GM18526 (cell line): ENCODE measurements around the gene ARVCF.

Source experiments
- POLR2A ChIP-seq: IDR thresholded peaks from 3 replicates; pipeline ENCODE4 v1.6.1; 2011; ENCODE audit not compliant: insufficient read length; ENCODE audit errors: extremely low read depth

Gene ARVCF

DNA sequence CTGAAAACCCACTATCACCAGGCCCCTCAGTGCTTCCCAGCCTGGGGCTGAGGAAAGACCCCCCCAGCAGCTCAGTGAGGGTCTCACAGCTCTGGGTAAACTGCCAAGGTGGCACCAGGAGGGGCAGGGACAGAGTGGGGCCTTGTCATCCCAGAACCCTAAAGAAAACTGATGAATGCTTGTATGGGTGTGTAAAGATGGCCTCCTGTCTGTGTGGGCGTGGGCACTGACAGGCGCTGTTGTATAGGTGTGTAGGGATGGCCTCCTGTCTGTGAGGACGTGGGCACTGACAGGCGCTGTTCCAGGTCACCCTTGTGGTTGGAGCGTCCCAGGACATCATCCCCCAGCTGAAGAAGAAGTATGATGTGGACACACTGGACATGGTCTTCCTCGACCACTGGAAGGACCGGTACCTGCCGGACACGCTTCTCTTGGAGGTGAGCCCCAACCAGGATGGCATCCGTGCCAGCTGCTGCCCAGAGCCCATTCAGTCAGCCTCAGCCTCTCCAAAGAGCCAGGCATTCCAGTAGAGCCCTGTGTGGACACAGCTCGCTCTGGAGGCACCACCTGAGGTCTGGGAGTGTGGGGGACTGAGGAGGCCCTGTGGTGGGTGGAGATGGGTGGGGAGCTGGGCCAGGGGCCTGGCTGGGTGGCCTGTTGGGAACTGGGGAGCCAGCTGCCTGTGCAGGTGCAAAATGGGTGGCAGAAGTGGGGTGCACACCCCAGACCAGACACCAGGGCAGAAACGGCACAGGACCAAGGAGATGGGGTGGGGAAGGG, 52.6 kb downstream of the ARVCF start:
- TF ChIP-seq POLR2A, result no peak

DNA sequence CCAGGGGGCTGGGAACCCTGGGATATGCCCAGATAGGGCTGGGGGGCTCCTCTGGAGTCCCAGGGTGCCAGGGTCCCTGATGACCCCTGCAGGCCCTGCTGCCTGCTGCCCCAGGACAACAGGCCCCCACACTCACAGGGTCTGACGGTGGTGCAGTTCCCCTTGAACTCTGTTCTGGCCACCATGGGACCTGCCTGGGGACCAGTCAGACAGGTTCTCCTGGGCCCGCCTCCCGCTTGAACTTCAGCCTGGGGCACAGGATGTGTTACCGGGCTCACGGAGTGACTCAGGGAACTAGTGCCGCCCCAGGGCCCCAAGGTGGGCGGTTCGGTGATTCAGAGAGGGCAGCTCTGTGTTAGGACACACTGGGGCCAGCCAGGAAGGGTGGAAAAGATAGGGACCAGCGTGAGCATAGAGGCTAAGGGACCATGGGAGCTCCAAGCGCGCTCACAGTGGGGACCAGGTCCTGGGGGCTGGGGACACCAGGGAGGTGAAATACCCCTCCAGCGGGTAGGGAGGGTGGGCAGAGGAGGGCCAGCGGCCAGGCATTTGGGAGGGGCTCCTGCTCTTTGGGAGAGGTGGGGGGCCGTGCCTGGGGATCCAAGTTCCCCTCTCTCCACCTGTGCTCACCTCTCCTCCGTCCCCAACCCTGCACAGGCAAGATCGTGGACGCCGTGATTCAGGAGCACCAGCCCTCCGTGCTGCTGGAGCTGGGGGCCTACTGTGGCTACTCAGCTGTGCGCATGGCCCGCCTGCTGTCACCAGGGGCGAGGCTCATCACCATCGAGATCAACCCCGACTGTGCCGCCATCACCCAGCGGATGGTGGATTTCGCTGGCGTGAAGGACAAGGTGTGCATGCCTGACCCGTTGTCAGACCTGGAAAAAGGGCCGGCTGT, 53.5 kb downstream of the ARVCF start:
- TF ChIP-seq POLR2A, result no peak

DNA sequence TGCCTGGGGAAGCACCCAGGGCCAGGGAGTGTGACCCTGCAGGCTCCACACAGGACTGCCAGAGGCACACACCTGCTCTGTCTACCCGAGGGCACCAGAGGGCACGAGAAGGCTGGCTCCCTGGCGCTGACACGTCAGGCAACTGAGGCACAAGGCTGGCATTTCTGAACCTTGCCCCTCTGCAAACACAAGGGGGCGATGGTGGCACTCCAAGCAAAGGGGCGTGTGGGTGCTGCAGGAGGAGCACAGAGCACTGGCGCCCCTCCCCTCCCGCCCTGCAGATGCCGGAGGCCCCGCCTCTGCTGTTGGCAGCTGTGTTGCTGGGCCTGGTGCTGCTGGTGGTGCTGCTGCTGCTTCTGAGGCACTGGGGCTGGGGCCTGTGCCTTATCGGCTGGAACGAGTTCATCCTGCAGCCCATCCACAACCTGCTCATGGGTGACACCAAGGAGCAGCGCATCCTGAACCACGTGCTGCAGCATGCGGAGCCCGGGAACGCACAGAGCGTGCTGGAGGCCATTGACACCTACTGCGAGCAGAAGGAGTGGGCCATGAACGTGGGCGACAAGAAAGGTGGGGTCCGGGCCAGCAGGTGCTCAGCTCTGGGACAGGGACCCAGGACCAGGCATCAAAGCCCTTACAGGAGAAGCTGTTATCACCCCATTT, 54.2 kb downstream of the ARVCF start:
- no peak for TF ChIP-seq POLR2A

DNA sequence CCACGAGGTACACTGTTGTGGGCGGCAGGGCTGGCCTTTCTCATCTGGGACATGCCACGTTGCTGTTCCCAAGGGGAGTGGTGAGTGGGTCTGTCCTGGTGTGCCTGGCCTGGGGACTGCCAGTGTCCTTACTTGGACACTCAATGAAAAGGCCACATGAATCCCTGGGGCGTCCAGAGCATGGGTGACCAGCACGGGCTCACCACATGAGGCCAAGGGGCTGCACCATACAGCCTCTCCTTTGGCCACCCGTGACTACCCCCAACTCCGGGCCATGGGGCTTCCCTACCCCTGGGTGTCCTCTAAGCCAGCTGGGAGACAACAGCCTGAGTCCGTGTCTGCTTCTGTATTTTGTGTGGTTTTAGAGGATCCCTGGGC, 54.8 kb downstream of the ARVCF start:
- TF ChIP-seq POLR2A, result no peak

DNA sequence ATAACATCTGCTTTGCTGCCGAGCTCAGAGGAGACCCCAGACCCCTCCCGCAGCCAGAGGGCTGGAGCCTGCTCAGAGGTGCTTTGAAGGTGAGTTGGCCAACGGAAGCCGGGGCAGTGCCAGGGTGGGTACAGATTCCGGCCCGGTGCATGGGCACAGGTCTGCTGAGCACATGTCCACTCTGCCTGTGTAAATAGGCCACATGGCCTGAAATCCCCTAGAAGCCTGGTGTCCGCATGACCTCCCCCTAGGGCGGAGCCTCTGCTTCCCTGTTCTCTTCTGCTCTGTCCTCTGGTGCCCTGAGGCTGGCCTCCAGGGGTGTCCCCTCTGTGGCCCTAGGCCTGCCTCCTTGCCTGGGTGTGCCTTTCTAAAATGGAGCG, 55.4 kb downstream of the ARVCF start:
- no peak for TF ChIP-seq POLR2A

DNA sequence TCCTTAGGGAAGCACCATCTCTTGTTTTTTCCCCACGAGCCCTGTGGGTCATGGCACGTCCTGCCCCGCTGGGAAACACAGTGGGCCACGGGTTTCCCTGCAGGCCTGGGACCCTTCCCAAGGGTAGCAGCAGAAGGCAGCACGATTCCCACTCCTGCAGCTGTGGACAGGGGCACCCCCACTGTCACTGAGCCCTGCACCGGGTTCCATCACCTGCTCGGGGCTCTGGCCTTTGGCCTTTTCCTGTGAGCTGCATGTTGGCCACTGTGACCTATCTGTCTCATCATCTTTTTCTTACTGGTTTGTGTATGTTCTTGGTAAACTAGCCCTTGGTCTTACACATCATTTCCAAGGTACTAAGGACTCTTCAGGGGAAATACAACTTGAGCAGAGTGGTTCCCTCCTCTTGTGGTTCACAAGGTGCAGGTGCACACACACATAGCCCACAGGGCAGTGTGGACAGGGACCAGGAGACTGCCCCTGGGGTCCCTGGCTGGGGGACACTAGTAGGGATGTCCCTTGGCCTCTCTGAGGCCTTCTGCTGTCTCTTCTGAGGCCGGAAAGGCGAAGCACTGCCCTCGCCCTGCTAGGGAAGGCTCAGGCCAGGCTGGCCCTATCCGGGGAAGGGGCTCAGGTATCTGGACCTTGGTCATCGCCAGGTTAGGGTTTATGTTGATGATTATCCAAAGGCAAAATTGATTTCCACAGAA, 56.0 kb downstream of the ARVCF start:
- TF ChIP-seq POLR2A, result no peak

DNA sequence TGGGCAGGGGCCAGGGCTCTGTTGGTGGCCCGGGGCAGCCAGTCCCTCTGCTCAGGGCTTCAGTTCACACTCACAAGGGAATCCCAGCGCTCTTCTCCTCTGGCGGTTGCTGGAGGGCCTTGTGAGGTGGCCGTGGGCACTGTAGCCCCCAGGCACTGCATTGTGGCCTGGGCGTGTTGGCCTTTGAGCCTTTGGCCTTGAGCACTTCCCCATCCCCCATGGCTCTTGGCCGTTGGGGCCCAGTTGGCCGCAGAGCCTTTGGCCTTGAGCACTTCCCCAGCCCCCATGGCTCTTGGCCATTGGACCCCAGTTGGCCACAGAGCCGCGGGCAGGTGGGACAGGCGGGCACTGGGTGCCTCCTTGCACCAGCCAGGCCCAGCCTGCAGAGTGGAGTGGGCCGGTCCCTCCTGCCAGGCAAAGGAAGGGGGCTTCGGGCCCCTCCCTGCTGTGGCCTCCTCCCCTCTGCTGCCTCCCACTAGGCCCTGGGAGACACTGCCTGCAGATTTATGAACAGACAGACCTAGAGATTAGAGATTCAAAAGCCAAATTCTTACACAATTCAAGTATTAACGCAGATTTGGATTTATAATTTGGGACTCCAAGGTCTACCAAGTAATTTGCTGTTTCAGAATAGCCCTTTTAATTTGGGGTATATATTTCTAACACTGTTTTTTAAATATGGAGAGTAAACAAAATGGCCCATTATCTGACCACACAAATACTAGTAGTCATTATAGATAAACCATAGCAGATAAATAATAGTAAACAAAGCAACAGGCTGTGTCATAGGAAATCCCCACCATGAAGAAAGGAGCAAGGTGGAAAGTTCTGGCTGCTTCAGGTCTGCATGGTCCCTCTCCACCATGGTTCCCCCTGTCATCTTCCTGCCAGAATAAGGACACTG, 56.8 kb downstream of the ARVCF start:
- TF ChIP-seq POLR2A, result no peak

DNA sequence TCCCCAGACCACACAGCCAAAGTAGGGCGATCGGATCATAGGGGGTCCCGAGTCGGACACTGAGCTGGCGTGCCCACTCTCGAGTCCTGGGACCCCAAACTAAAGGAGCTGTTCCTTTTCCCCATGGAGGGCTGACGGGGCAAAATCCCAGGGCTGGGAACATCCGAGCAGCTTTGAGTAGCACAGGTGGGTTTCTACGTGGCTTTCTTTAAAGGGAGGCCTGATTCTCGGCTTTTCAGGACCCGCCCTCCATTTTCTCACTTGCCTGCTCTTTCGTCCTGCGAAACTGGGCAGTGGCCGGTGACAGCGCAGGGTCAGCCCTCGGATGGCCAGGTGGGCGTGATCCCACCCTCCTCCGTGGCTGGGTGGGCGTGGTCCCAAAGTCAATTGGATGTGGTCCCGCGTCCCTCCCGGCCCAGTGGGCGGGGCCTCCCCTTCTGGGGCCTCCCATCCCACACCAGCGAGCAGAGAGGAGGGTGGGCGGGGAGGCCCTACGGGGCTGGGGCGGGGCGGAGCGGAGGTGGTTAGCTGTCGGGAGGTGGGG, 57.5 kb downstream of the ARVCF start:
- no peak for TF ChIP-seq POLR2A

DNA sequence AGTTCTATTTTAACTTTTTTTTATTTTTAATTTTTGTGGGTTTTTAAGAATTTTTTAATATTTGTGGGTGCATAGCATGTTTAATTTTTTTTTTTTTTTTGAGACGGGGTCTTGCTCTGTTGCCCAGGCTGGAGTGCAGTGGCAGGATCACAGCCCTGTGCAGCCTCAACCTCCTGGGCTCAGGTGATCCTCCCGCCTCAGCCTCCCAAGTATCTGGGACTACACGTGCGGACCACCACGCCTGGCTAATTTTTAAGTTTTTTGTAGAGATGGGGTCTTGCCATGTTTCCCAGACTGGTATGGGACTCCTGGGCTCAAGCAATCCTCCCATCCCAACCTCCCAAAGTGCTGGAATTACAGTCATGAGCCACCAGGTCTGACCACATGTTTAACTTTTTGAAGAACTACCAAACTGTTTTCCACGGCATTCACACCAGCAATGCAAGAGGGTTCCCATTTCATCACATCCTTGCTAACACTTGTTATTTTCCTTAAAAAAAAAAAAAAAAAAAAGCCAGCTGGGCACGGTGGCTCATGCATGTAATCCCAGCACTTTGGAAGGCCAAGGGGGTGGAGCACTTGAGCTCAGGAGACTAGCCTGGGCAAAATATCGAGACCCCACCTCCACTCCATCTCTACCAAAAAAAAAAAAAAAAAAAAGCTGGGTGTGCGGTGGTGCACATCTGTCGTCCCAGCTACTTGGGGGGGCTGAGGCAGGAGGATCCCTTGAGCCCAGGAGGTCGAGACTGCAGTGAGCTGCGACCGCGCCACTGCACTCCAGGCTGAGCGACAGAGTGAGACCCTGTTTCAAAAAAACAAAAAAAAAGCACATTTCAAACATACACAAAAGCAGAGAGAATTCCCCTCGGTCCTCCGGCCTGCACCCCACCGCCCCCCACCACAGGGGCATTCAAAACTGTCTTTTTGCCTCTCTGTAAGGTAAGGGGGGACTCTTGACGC, 58.3 kb downstream of the ARVCF start:
- no peak for TF ChIP-seq POLR2A

DNA sequence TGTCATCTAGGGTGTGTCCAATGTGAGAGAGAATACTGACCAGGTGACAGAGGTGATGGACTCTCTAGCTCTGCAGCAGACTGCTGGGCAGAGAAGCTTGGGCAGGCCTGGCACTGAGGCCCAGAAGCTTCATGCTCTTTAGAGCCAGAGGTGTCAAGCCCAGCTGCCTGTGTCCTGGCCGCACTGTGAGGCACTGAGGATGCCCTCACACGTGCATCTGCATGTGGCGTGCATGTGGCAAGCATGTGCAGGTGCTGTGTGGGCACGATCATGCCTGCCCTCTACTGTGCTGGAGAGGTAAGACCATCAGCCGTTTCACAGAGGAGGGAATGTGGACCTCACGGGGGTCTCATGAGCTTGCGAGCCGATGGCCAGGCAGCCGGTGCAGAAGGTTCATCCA, 59.2 kb downstream of the ARVCF start:
- TF ChIP-seq POLR2A, result no peak

DNA sequence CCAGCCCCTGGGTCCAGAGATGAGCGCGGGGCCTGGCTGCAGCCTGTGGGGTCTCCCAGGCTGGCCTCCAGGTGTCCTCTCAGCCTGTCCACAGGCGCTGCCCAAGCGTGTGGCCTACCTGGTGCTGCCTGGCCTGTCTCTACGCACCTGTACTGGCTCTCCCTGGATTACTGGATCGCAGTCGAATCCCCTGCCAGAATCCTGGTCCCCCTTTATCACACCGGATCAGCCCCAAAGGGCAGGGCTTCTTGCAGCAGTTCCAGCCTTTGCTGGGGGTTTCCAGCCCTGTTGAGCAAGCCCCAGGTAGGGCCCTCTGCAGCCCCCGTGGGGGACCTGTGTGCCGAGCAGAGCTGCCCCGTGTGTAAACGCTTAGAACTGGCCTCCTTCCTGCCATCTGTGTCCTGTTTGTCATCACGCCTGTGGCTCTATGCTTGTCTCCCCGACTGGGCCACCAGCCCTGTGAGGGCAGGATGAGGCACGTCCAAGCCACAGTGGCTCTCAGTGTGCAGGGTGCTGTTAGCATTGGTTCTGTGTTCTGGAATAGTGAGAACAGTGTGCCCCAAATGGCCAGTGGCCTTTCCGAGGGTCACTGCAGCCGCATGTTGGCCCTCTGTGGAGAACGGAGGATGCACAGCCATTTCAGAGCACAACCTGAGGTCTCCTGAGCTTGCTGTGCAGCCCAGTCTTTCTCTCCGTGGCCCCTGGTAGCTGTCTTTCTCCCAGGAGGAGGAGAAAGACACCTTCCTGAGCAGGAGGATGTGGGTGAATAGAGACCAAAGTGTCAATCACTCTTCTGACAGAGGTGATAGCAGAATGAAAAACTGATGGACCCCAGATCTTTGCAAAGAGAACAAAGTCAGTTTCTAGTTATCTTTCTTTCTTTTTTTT, 61.1 kb downstream of the ARVCF start:
- TF ChIP-seq POLR2A, result no peak

DNA sequence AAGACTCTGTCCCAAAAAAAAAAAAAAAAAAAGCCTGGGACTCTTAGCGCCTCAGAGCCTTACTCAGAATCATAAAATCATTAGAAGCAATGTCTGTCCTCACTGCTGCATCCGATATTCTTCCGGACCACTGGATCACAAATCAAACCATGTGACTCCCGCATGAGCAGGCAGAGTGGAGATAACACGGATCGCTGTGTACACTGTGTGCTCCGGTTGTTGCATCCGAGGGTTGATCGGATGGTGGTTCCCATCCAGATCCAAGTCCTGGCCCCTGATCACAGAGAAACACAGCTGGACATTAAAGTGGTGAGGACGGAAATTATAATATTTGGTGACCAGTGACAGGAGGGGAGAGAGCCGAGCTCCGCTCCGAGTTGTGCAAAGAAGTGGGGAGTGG, 65.3 kb downstream of the ARVCF start:
- TF ChIP-seq POLR2A, result no peak
